ENCODE results near the gene C16orf89.

C16orf89 gene

DNA sequence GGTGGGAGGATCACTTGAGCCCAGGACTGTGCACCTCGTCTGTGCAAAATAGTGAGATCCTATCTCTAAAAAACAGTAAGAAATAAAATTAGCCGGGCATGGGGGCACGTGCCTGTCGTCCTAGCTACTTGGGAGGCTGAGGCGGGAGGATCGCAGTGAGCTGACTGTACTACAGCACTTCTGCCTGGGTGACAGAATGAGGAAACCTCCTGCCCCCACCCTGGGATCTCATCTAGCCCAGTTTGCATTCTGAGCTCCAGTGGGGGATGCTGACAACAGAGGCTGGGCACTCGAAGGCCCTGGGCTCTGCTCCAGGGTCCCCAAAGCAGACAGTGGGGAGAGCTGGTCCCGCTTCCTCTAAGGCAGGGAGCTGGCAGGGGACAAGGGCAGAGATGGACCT is 39.1 kb downstream of the C16orf89 start:
- H3K4me3 ChIP-seq (ENCODE audit: low read depth, low read length) = no peak overlapping the region
- TF ChIP-seq, protein P1, sequence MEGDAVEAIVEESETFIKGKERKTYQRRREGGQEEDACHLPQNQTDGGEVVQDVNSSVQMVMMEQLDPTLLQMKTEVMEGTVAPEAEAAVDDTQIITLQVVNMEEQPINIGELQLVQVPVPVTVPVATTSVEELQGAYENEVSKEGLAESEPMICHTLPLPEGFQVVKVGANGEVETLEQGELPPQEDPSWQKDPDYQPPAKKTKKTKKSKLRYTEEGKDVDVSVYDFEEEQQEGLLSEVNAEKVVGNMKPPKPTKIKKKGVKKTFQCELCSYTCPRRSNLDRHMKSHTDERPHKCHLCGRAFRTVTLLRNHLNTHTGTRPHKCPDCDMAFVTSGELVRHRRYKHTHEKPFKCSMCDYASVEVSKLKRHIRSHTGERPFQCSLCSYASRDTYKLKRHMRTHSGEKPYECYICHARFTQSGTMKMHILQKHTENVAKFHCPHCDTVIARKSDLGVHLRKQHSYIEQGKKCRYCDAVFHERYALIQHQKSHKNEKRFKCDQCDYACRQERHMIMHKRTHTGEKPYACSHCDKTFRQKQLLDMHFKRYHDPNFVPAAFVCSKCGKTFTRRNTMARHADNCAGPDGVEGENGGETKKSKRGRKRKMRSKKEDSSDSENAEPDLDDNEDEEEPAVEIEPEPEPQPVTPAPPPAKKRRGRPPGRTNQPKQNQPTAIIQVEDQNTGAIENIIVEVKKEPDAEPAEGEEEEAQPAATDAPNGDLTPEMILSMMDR (IDR thresholded peaks at IDR 0.05; ENCODE audit: low read depth, low read length) = no peak
- no peak for DNase-seq (ENCODE audit: low read depth, low spot score)
- in situ Hi-C loops (cut with HindIII; ENCODE audit: low sequenced_read_pairs) = no loop called here

- DNase-seq (ENCODE audit: low read depth, low spot score) = no peak
- TF ChIP-seq, protein P1 (IDR thresholded peaks at IDR 0.05; ENCODE audit: low read depth, low read length) = peak; percentile 58
- in situ Hi-C loops (cut with HindIII; ENCODE audit: low sequenced_read_pairs) = no loop called here
- H3K4me3 ChIP-seq (ENCODE audit: low read depth, low read length) = no peak overlapping the region
These were observed 40.6 kb downstream of the C16orf89 start for GRCh38 chr16:5025171-5025632.

GRCh38 chr16:5024632-5025031 is 41.1 kb downstream of the C16orf89 start:
- in situ Hi-C loops (cut with HindIII; ENCODE audit: low sequenced_read_pairs) = no loop called here

DNA sequence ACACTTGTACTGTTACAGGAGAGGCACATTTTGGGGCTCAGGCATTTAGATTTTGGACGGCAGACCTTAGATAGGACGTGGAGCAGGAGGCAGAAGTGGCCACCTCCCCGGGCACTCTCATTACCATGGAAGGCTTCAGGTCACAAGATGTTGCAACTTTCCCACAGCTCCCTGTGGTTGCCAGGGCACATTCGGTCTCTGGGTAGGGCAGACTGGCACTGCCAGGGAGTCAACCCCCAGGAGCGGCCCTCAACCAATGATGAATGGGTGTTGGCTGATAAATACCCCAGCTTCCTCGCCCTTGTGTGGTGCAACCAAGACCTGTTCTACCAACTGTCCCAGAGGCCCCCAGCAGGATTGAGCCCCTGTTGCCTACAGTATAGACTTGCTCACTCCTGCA is 43.2 kb downstream of the C16orf89 start:
- no peak overlapping the region for H3K4me3 ChIP-seq (ENCODE audit: low read depth, low read length)
- in situ Hi-C loops (cut with HindIII; ENCODE audit: low sequenced_read_pairs) = no loop called here
- TF ChIP-seq, protein P1 (IDR thresholded peaks at IDR 0.05; ENCODE audit: low read depth, low read length) = no peak
- DNase-seq (ENCODE audit: low read depth, low spot score) = no peak

More at GRCh38 chr16:5024632-5025031, 41.1 kb downstream of the C16orf89 start:
- DNase-seq (ENCODE audit: low read depth, low spot score) = peak; percentile 8
- no peak overlapping the region for H3K4me3 ChIP-seq (ENCODE audit: low read depth, low read length)
- TF ChIP-seq, protein P1 (IDR thresholded peaks at IDR 0.05; ENCODE audit: low read depth, low read length) = no peak

DNA sequence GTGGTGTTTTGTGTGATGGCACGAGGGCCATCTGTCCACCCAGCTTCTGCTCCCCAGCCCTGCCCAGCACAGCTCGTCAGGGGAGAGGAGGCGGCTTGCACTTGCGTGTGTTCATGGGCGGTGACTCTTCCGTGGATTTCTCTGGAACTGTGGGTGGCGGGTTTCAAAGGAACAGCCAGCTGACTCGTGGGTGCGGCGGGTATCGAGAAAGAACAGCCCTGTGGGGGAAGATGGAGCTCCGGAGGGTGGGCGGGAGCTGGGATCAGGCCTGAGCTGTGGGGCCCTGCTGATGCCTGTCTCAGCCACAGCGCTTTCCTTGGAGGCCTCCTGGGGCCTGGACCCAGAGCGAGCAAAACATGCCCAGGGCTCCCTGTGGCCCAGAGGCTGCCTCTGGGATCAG is 45.2 kb downstream of the C16orf89 start:
- TF ChIP-seq, protein P1 (IDR thresholded peaks at IDR 0.05; ENCODE audit: low read depth, low read length) = no peak
- H3K4me3 ChIP-seq (ENCODE audit: low read depth, low read length) = no peak overlapping the region
- in situ Hi-C loops (cut with HindIII; ENCODE audit: low sequenced_read_pairs) = no loop called here
- no peak for DNase-seq (ENCODE audit: low read depth, low spot score)

GRCh38 chr16:5019775-5020174 is 46.0 kb downstream of the C16orf89 start:
- no peak for DNase-seq (ENCODE audit: low read depth, low spot score)
- TF ChIP-seq, protein P1 (IDR thresholded peaks at IDR 0.05; ENCODE audit: low read depth, low read length) = no peak
- in situ Hi-C loops (cut with HindIII; ENCODE audit: low sequenced_read_pairs) = no loop called here
- no peak overlapping the region for H3K4me3 ChIP-seq (ENCODE audit: low read depth, low read length)

DNA sequence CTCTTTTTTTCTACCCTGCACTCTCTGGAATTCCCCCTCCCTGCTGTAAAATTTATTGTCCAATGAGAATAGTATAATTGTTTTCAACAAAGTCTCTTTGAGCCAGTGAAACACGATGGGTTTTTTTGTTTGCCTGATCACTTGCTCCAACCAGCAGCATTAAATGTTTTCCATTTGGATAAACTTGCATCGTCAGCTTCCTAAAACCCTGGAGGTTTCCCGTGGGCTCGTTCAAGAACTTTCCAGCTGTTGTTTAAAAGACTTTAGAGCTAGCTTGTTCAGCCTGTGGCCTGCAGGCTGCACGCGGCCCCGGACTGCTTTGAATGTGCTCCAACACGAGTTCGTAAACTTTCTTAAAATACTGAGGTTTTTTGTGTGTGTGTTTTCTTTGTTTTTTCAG is 47.0 kb downstream of the C16orf89 start:
- in situ Hi-C loops (cut with HindIII; ENCODE audit: low sequenced_read_pairs) = no loop called here
- TF ChIP-seq, protein P1 (IDR thresholded peaks at IDR 0.05; ENCODE audit: low read depth, low read length) = no peak
- DNase-seq (ENCODE audit: low read depth, low spot score) = no peak
- no peak overlapping the region for H3K4me3 ChIP-seq (ENCODE audit: low read depth, low read length)

All from astrocyte of the spinal cord (primary cell).